ENCODE results near the gene SRCAP.

- TF ChIP-seq CTCF (IDR thresholded peaks at IDR 0.05; ENCODE audit: low read length) (no peak), EZH2phosphoT487 (IDR thresholded peaks at IDR 0.05; ENCODE audit: low read length) (no peak), EZH2 (optimal IDR thresholded peaks at IDR 0.05; ENCODE audit: low read depth, low read length) (no peak)
Measured at GRCh38 chr16:30660424-30661261, 38.3 kb upstream of the SRCAP start.

Data from MM.1S (cell line).